Measurements from ENCODE around the gene VWA8.

GRCh38 chr13:41550276-41550675 is 410.6 kb downstream of the VWA8 start:
- TF ChIP-seq CTCF (IDR thresholded peaks at IDR 0.05) = no peak
- TF ChIP-seq POLR2A (IDR thresholded peaks at IDR 0.05) = no peak
